GM12873 (cell line): Measurements from ENCODE around the gene RNASE7.

Source experiments
- TF ChIP-seq, protein P1 (sequence below): IDR thresholded peaks from 2 replicates; pipeline ENCODE4 v1.5.1; 2012; ENCODE audit warnings: low read depth, mild to moderate bottlenecking, moderate library complexity, low read length, control low read depth; ENCODE audit not compliant: insufficient read depth; ENCODE audit errors: missing control alignments

Gene RNASE7, protein sequence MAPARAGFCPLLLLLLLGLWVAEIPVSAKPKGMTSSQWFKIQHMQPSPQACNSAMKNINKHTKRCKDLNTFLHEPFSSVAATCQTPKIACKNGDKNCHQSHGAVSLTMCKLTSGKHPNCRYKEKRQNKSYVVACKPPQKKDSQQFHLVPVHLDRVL

DNA sequence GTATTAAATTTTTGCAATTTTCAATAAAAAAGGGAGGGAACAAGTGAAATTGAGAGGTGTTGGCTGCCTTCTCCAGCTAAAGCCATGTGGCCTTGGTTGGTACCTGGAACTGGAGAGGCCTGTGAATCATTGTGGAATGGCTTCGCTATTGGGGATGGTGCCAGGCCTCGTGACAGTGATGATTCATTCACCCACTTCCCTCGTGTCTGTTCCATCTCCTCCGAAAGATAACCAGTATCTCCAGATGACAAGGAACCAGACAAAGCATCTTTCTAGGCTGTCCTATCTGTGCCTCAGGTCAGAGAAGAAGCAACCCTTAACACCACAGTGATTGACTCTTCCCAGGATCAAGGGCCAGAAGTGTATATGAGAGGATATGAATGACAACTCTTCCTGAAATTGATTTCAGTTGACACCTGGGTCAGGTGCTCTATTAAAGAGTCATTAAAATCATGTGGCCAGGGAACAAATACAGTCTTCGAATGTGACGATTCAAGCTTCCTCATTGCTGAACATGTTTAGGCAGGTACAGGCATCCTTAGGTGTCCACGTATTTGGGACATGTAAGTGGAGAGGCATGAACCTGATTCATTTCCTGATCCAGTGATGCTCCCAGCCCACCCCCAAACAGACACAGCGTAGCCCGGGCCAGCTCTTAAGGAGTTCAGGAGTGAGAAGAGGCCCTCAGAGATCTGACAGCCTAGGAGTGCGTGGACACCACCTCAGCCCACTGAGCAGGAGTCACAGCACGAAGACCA lies at the start of gene RNASE7:
Gene RNASE7 (plus strand): TSS at position 687 of the 758 bp plus-strand sequence. CDS start 631 bp downstream, outside the sequence.
- TF ChIP-seq, protein P1, sequence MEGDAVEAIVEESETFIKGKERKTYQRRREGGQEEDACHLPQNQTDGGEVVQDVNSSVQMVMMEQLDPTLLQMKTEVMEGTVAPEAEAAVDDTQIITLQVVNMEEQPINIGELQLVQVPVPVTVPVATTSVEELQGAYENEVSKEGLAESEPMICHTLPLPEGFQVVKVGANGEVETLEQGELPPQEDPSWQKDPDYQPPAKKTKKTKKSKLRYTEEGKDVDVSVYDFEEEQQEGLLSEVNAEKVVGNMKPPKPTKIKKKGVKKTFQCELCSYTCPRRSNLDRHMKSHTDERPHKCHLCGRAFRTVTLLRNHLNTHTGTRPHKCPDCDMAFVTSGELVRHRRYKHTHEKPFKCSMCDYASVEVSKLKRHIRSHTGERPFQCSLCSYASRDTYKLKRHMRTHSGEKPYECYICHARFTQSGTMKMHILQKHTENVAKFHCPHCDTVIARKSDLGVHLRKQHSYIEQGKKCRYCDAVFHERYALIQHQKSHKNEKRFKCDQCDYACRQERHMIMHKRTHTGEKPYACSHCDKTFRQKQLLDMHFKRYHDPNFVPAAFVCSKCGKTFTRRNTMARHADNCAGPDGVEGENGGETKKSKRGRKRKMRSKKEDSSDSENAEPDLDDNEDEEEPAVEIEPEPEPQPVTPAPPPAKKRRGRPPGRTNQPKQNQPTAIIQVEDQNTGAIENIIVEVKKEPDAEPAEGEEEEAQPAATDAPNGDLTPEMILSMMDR, result no peak

DNA sequence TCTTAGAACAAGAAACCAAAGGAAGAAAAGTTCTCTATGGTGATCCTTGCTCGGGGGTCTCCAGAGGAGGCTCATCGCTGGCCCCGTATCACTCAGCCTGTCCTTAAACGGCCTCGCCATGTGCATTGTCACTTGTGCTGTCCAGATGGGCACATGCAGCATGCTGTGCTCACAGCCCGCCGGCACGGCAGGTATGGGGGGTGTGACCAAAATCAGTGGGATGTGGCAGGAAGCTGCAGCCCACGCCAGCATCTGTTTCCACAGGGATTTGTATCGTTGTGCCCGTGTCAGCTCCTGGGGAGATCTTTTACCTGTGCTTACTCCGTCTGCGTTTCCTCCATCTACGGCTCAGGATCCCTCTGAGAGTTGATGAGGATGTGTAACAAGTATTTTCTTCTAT lies 45.6 kb upstream of the RNASE7 start:
- TF ChIP-seq, protein P1, result no peak

DNA sequence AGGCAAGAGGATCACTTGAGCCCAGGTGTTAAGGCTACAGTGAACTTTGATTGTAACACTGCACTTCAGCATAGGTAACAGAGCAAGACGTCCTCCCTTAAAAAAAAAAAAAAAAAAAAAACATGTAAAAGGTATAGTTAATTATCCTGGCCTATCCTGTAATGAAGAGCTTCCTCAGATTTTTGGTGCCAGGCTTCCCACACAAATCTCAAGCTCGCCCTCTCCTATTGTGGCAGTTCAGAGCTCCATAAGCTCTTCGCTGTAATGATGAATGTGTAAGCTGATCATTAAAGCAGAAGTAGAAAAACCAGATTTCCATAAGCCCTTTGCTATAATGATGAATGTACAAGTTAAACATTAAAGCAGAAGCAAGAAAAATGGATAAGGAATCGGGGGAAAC lies 45.0 kb upstream of the RNASE7 start:
- TF ChIP-seq, protein P1, result no peak

DNA sequence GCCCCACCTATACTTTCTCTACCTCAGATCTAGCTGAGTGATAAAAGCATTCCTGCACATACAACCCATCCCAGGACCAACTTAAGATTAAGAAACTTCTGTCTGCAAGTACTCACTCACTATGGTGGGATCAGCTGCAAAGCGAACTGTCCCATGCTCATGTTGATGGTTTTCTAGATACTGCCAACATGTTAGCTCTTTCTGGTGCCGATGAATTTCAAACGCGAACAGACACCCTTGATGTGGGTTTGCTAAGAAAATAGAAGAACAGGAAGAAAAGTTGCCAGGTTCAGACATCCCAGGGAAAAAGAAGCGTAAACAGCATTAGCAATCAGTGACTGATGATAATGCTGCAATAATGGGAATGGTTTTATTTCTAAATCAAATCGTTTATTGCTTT lies 44.6 kb upstream of the RNASE7 start:
- TF ChIP-seq, protein P1, result no peak

DNA sequence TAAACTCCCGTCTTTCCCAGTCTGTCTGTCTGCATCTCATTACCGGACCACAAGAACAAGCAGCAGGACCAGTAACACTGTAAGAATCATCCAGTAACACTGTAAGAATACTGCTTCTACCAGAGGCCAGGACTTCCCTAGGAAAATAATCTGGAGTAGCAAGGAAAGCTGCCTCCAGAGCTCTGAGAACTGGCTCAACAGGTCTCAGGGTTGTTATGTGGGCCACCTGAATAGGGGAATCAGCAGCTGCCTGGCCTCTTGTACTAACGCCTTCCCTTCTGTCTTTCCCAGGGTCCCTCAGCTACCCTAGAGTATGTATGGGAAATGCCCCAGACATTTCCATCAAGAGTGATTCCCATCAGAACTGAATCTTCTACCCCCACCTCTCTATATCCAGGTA lies 44.0 kb upstream of the RNASE7 start:
- TF ChIP-seq, protein P1, result no peak

DNA sequence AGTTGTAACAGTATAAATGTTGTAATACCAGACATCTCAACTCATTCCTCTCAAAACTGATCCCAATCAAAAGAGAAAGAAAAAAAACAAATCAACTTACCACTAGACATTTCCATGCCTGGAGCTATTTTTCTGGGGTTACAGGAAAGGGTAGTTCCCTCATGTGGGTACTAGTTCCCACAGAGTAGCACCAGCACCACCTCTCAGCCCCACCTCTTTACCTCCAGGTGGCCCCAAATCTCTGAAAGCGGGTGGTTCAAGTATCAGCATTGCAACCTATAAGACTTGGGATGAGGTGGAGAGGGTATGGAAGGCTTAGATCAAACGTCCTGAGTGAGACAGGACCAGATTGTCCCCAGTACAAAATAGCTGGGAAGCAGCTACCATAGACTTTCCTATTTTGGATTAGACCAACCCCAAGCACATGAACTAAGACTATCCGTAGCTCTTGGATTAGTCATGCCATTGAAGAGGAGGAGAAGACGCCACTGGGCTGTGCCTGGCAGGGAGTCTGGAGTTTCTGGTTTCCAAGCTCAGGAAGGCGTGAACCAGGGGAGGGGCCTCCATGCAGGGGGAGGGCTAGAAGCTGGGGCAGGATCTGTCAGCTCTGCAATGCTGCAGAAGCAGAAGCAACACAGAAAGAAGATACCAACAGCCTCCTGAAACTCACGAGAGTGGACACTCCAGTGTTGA lies 43.3 kb upstream of the RNASE7 start, which contains the start of gene SLC39A2:
Gene SLC39A2 (plus strand): TSS at position 620 of the 693 bp plus-strand sequence. CDS start 154 bp downstream, outside the sequence.
- TF ChIP-seq, protein P1, result no peak

DNA sequence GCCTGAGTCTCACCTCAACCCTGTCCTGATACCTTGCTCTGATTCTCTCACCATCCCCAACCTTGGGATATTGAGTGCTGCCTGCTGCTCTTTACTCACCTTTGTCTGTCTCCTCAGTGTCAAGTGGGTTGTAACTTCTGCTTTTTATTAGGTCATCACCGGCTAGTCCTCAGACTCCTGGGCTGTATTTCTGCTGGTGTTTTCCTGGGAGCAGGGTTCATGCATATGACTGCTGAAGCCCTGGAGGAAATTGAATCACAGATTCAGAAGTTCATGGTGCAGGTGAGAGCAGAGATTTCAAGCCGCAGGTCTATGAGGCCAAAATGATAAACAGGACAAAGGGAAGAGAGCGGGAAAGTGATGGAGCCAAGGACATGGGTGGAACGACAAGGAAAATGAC lies 42.6 kb upstream of the RNASE7 start:
- TF ChIP-seq, protein P1, result no peak
